HepG2 (cell line): ENCODE results near the gene BLVRA. TPM values are rescaled to one million over a fixed set of nuclear protein-coding genes. Genes with fewer than 3 reads are reported as not detected.

Experiments
- ATAC-seq: fragments of 200-7000 bp; cut with Tn5 transposase; 3 replicates; pipeline ENCODE4 v1.9.1; 2020; ENCODE audit warnings: mild to moderate bottlenecking, moderate library complexity
- BruUV-seq: library from RNA; stranded (reverse); fragments of 400-500 nt; replicated peaks from 2 replicates; lab custom pipeline; 2021; lab: Mats Ljungman, UMichigan
- CTCF ChIA-PET: fragments of 300-600 bp; formaldehyde crosslinking; extraction: SDS; loops from one replicate; lab custom pipeline; 2021; ENCODE audit warnings: low total read pairs, inconsistent platforms, low intra/inter-chr PET ratio; lab: Yijun Ruan, JAX
- POLR2A ChIA-PET: fragments of 350-600 bp; sonication (Branson Sonifier 250); formaldehyde crosslinking; loops from one replicate; lab custom pipeline; 2020; ENCODE audit warnings: antibody characterized with exemption, inconsistent platforms; lab: Yijun Ruan, JAX
- DNase-seq: peaks from one replicate; pipeline ENCODE4 v3.0.0-alpha.2; 2015; ENCODE audit warnings: low spot score
- FAIRE-seq: peaks from 3 replicates; lab custom pipeline; 2011; peaks lifted over from hg19 to GRCh38; lab: Jason Lieb, UNC
- H2AFZ ChIP-seq: one replicate; pipeline ENCODE4 v1.6.1; 2011; ENCODE audit warnings: low read length, inconsistent platforms
- H3K27ac ChIP-seq: fragments of 300-600 bp; 3 replicates; pipeline ENCODE4 v1.8.0; 2011; ENCODE audit warnings: mixed run types, mild to moderate bottlenecking, mixed read lengths, low read length, inconsistent platforms; ENCODE audit not compliant: insufficient read depth; ENCODE audit errors: extremely low read length
- H3K27me3 ChIP-seq, 2 experiments: fragments of 200-600 bp in 1 of 2; 2 replicates in 1 of 2; 3 replicates in 1 of 2; pipeline versions ENCODE4 v1.6.0 to v1.8.0; 2011; ENCODE audit warnings: low read length in 2 of 2, mild to moderate bottlenecking in 2 of 2, moderate library complexity in 2 of 2, inconsistent platforms in 1 of 2; ENCODE audit not compliant: insufficient read depth in 2 of 2, control insufficient read depth in 1 of 2
- H3K36me3 ChIP-seq, 2 experiments: fragments of 200-600 bp in 1 of 2; replicated peaks in 1 of 2; 2 replicates in 1 of 2; 3 replicates in 1 of 2; pipeline versions ENCODE4 v1.5.1 to v1.8.0; 2011; ENCODE audit warnings: low read length in 2 of 2, inconsistent platforms in 1 of 2; ENCODE audit not compliant: insufficient read depth in 2 of 2, control insufficient read depth in 1 of 2
- H3K4me1 ChIP-seq: 2 replicates; pipeline ENCODE4 v1.5.1; 2012; ENCODE audit warnings: low read length, inconsistent platforms; ENCODE audit not compliant: insufficient read depth
- H3K4me2 ChIP-seq: 2 replicates; pipeline ENCODE4 v1.6.0; 2011; ENCODE audit warnings: low read depth, low read length, inconsistent platforms
- H3K4me3 ChIP-seq, 3 experiments: fragments of 200-600 bp in 1 of 3; sonication (generic), shearing (Covaris generic) in 1 of 3; replicated peaks in 1 of 3; 2 replicates each; pipeline ENCODE4 v1.5.1; 2011 to 2016; ENCODE audit warnings: low read length in 3 of 3, inconsistent platforms in 2 of 3, low read depth in 2 of 3, mild to moderate bottlenecking in 2 of 3, control low read depth in 1 of 3, mixed read lengths in 1 of 3; ENCODE audit not compliant: insufficient read depth in 1 of 3
- H3K79me2 ChIP-seq: one replicate; pipeline ENCODE4 v1.6.1; 2011; ENCODE audit warnings: low read length, inconsistent platforms; ENCODE audit not compliant: insufficient read depth
- H3K9ac ChIP-seq: 2 replicates; pipeline ENCODE4 v1.6.0; 2011; ENCODE audit warnings: mild to moderate bottlenecking, low read depth, low read length, inconsistent platforms; ENCODE audit not compliant: insufficient read depth
- H3K9me3 ChIP-seq: 2 replicates; pipeline ENCODE4 v1.5.1; 2012; ENCODE audit warnings: mild to moderate bottlenecking, low read length
- H4K20me1 ChIP-seq: 2 replicates; pipeline ENCODE4 v1.6.0; 2011; ENCODE audit warnings: inconsistent platforms, mild to moderate bottlenecking, low read length, moderate library complexity; ENCODE audit not compliant: insufficient read depth
- BRCA1 ChIP-seq: sonication (generic); formaldehyde crosslinking; IDR thresholded peaks from 2 replicates; pipeline ENCODE4 v1.4.0; 2020; ENCODE audit warnings: missing genetic modification reagents
- CREM ChIP-seq, 2 experiments: sonication (generic) in 1 of 2; formaldehyde crosslinking in 1 of 2; IDR thresholded peaks; 2 replicates each; pipeline versions ENCODE4 v1.4.0 to v1.6.1; 2016 to 2020; ENCODE audit warnings: antibody characterized with exemption in 1 of 2, mild to moderate bottlenecking in 1 of 2, missing genetic modification reagents in 1 of 2
- GMEB2 ChIP-seq: IDR thresholded peaks from 2 replicates; pipeline ENCODE4 v1.6.1; 2016; ENCODE audit warnings: missing biosample characterization, missing genetic modification reagents, low read depth
- HMGA1 ChIP-seq: sonication (generic); formaldehyde crosslinking; conservative IDR thresholded peaks from 2 replicates; pipeline ENCODE4 v1.4.0; 2020; ENCODE audit warnings: missing genetic modification reagents
- IKZF4 ChIP-seq: sonication (generic); formaldehyde crosslinking; IDR thresholded peaks from 2 replicates; pipeline ENCODE4 v1.5.1; 2020; ENCODE audit warnings: borderline replicate concordance, mild to moderate bottlenecking, low read depth, missing genetic modification reagents; ENCODE audit errors: not compliant biosample characterization
- SNAI1 ChIP-seq: sonication (generic); formaldehyde crosslinking; IDR thresholded peaks from 2 replicates; pipeline ENCODE4 v1.5.0; 2020; ENCODE audit warnings: mild to moderate bottlenecking, missing genetic modification reagents, borderline replicate concordance
- TAF15 ChIP-seq: fragments of 200-400 bp; formaldehyde crosslinking; IDR thresholded peaks from one replicate; pipeline ENCODE4 v1.6.1; 2018; ENCODE audit warnings: mild to moderate bottlenecking, low read depth, low read length; ENCODE audit not compliant: poor library complexity, severe bottlenecking
- TBX2 ChIP-seq: sonication (generic); formaldehyde crosslinking; IDR thresholded peaks from 2 replicates; pipeline ENCODE4 v1.5.0; 2020; ENCODE audit warnings: missing genetic modification reagents, mild to moderate bottlenecking, borderline replicate concordance
- ZMYM2 ChIP-seq: sonication (generic); formaldehyde crosslinking; IDR thresholded peaks from 2 replicates; pipeline ENCODE4 v1.8.0; 2022; ENCODE audit warnings: mild to moderate bottlenecking, missing genetic modification reagents
- ZNF713 ChIP-seq: sonication (generic); formaldehyde crosslinking; IDR thresholded peaks from 2 replicates; pipeline ENCODE4 v1.4.0; 2020; ENCODE audit warnings: mild to moderate bottlenecking, missing genetic modification reagents
- WGBS: methylation state at CpG from one replicate; pipeline ENCODE4 v1.1.6; 2017; ENCODE audit warnings: low lambda C conversion rate; 5-methylcytosine and 5-hydroxymethylcytosine counted together
- in situ Hi-C: cut with HindIII; loops from 2 replicates; pipeline ENCODE4 v1.10.0; 2017; ENCODE audit warnings: low pct_unique_long_range_greater_than_20kb; ENCODE audit not compliant: extremely low pct_ligation_motif_present
- intact Hi-C: fragments of 100-400 bp; cut with micrococcal nuclease; formaldehyde crosslinking; loops from one replicate; pipeline ENCODE4 v1.10.0; 2022; ENCODE audit not compliant: unreplicated experiment
- polyA plus RNA-seq, 8 experiments: library from polyadenylated mRNA; depleted of rRNA in 3 of 8; stranded (reverse) in 7 of 8; unstranded in 1 of 8; fragments of >200 nt; fragmentation: Illumina TruSeq in 4 of 8; extraction: Trizol in 4 of 8; gene quantifications; 2 replicates each; pipeline versions ENCODE4 v1.2.1 to v1.2.3, GENCODE V29; 2011 to 2016; ENCODE audit warnings: low read depth in 4 of 8, missing spikeins in 1 of 8, mixed read lengths in 1 of 8; ENCODE audit not compliant: insufficient read depth in 1 of 8
- total RNA-seq, 5 experiments: library from RNA; depleted of rRNA; stranded (reverse); fragments of >200 nt; fragmentation: Illumina TruSeq; extraction: Trizol; gene quantifications; 2 replicates each; pipeline ENCODE4 v1.2.3, GENCODE V29; 2016; ENCODE audit warnings: low read depth in 1 of 5
- TF ChIP-seq, protein P1 (sequence below), 2 experiments: sonication (generic) in 1 of 2; formaldehyde crosslinking in 1 of 2; IDR thresholded peaks; 2 replicates each; pipeline versions ENCODE4 v1.5.1 to v1.6.1; 2011 to 2020; ENCODE audit warnings: borderline replicate concordance in 1 of 2, low read depth in 1 of 2, low read length in 1 of 2, mild to moderate bottlenecking in 1 of 2, missing genetic modification reagents in 1 of 2, moderate library complexity in 1 of 2
- TF ChIP-seq, protein P2 (sequence below): sonication (generic); formaldehyde crosslinking; IDR thresholded peaks from 2 replicates; pipeline ENCODE4 v1.4.0; 2020; ENCODE audit warnings: missing genetic modification reagents
- TF ChIP-seq, protein P3 (sequence below): sonication (generic); formaldehyde crosslinking; IDR thresholded peaks from 2 replicates; pipeline ENCODE4 v1.4.0; 2020; ENCODE audit warnings: missing genetic modification reagents

The BLVRA gene
- total and polyA plus RNA-seq, 2 of the 13 experiments (the other 11 are each of a cell fraction or from before 2014, with no cell fraction given) = 39.2 to 64.2 TPM

GRCh38 chr7:43790006-43790405, 31.5 kb downstream of the BLVRA start (continued):
- TF ChIP-seq, protein P1, sequence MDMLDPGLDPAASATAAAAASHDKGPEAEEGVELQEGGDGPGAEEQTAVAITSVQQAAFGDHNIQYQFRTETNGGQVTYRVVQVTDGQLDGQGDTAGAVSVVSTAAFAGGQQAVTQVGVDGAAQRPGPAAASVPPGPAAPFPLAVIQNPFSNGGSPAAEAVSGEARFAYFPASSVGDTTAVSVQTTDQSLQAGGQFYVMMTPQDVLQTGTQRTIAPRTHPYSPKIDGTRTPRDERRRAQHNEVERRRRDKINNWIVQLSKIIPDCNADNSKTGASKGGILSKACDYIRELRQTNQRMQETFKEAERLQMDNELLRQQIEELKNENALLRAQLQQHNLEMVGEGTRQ (IDR thresholded peaks at IDR 0.05; ENCODE audit: low read depth, low read length) = no peak
- TF ChIP-seq, protein P1 (CRISPR knock-in tag; IDR thresholded peaks at IDR 0.05; ENCODE audit: borderline replicate concordance) = no peak
- no peak for TF ChIP-seq SNAI1 (CRISPR knock-in tag)

DNA sequence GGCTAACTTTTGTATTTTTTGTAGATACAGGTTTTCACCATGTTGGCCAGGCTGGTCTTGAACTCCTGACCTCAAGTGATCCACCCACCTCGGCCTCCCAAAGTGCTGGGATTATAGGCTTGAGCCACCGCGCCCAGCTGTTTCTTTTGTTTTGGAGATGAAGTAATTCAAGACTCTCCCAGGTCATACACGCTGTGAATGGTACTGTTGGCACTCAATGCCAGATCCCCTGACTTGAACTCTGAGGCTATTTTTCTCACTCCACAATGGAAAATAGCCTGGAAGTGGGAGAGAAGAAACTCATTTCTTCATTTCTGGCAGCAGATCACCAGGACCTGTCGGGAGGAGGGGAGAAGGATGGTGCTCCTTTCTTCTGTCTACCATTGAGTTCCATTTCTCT, 32.4 kb downstream of the BLVRA start:
- ATAC-seq = no peak
- ChIA-PET POLR2A (no interaction called here), CTCF (no interaction called here)
- H3K36me3 ChIP-seq = peaks cover 19 to 52% of the 10 kb centered on the region in 2 experiments
- no peaks in the 10 kb centered on the region for H4K20me1 ChIP-seq
- no peak overlapping the region for H2AFZ ChIP-seq
- H3K4me1 ChIP-seq = no peaks in the 10 kb centered on the region
- H3K79me2 ChIP-seq = no peaks in the 10 kb centered on the region
- BruUV-seq = no TSS peak
- no peaks in the 10 kb centered on the region for H3K9me3 ChIP-seq
- intact Hi-C loops (no loop called here), in situ Hi-C loops (no loop called here)
- H3K9ac ChIP-seq = no peak overlapping the region
- no peak overlapping the region for H3K27ac ChIP-seq
- no peak overlapping the region for H3K4me2 ChIP-seq
- no peaks in the 10 kb centered on the region for H3K27me3 ChIP-seq
- WGBS = 99% methylated on average over 5 of the region's 5 CpGs
- H3K4me3 ChIP-seq = no peak overlapping the region
- no peak for FAIRE-seq
- DNase-seq = no peak
- TF ChIP-seq HMGA1 (CRISPR knock-in tag) = no peak
- TF ChIP-seq, protein P2, sequence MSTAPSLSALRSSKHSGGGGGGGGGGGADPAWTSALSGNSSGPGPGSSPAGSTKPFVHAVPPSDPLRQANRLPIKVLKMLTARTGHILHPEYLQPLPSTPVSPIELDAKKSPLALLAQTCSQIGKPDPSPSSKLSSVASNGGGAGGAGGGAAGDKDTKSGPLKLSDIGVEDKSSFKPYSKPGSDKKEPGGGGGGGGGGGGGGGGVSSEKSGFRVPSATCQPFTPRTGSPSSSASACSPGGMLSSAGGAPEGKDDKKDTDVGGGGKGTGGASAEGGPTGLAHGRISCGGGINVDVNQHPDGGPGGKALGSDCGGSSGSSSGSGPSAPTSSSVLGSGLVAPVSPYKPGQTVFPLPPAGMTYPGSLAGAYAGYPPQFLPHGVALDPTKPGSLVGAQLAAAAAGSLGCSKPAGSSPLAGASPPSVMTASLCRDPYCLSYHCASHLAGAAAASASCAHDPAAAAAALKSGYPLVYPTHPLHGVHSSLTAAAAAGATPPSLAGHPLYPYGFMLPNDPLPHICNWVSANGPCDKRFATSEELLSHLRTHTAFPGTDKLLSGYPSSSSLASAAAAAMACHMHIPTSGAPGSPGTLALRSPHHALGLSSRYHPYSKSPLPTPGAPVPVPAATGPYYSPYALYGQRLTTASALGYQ (CRISPR knock-in tag) = no peak
- TF ChIP-seq, protein P3, sequence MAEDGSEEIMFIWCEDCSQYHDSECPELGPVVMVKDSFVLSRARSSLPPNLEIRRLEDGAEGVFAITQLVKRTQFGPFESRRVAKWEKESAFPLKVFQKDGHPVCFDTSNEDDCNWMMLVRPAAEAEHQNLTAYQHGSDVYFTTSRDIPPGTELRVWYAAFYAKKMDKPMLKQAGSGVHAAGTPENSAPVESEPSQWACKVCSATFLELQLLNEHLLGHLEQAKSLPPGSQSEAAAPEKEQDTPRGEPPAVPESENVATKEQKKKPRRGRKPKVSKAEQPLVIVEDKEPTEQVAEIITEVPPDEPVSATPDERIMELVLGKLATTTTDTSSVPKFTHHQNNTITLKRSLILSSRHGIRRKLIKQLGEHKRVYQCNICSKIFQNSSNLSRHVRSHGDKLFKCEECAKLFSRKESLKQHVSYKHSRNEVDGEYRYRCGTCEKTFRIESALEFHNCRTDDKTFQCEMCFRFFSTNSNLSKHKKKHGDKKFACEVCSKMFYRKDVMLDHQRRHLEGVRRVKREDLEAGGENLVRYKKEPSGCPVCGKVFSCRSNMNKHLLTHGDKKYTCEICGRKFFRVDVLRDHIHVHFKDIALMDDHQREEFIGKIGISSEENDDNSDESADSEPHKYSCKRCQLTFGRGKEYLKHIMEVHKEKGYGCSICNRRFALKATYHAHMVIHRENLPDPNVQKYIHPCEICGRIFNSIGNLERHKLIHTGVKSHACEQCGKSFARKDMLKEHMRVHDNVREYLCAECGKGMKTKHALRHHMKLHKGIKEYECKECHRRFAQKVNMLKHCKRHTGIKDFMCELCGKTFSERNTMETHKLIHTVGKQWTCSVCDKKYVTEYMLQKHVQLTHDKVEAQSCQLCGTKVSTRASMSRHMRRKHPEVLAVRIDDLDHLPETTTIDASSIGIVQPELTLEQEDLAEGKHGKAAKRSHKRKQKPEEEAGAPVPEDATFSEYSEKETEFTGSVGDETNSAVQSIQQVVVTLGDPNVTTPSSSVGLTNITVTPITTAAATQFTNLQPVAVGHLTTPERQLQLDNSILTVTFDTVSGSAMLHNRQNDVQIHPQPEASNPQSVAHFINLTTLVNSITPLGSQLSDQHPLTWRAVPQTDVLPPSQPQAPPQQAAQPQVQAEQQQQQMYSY (CRISPR knock-in tag) = no peak
- TF ChIP-seq BRCA1 (CRISPR knock-in tag) = no peak
- no peak for TF ChIP-seq TAF15
- no peak for TF ChIP-seq ZNF713
- no peak for TF ChIP-seq CREM (IDR thresholded peaks at IDR 0.05)
- TF ChIP-seq CREM (CRISPR knock-in tag; IDR thresholded peaks at IDR 0.05) = no peak
- TF ChIP-seq TBX2 (CRISPR knock-in tag) = no peak
- TF ChIP-seq GMEB2 (CRISPR knock-in tag) = no peak
- no peak for TF ChIP-seq ZMYM2 (CRISPR knock-in tag)
- no peak for TF ChIP-seq IKZF4 (CRISPR knock-in tag)
